GM19328 (cell line): Measurements from ENCODE around the gene HOXA4.

Experiments
- ATAC-seq: cut with Tn5 transposase; IDR thresholded peaks from one replicate; pipeline ENCODE4 v1.9.1; 2021; ENCODE audit warnings: mild to moderate bottlenecking, moderate library complexity; ENCODE audit not compliant: unreplicated experiment

Gene HOXA4

DNA sequence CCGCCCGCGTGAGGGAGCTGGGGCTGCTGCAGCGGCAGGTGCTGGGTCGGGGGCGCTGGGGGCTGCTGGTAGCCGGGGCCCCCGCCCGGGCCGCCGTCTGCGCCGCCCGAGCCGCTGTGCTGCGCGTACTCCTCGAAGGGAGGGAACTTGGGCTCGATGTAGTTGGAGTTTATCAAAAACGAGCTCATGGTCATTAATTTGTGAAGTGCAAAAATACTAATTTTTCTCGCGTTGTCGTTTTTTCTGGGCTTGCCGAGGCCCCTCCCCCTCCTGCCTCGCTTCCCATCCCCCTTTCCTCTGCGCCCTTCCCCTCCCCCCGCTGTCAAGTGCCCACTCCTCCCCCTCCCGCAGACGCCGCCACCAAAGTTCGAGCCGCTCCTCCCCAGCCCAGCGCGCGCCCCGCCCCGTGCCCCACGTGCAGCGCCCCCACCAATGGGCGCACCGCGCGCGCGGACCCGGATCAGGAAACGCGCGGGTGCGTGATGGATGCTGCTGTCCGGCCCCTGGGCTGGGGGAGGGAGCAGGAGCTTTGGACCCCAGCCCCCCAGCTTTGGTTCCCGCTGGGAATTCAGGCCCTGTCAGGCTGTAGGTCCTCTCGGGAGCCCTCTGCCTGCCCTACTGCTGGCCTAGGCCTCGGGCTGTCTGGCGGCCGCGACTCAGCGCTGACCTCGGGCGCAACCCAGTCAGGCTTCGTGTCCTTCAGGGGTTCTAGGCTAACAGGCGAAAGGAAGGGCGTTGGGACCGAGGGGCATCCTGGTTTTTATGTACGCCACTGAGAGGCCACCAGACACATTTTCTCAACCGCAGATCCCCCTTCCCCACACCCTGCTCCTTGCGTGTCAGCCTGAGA, at the start of gene HOXA4:
Gene HOXA4 (minus strand): TSS at position 218 of the 850 bp plus-strand sequence. CDS start 24 bp downstream, at position 194.
- no peak for ATAC-seq

- no peak for ATAC-seq
Observed at GRCh38 chr7:27179503-27180430, 49.2 kb upstream of the HOXA4 start.

DNA sequence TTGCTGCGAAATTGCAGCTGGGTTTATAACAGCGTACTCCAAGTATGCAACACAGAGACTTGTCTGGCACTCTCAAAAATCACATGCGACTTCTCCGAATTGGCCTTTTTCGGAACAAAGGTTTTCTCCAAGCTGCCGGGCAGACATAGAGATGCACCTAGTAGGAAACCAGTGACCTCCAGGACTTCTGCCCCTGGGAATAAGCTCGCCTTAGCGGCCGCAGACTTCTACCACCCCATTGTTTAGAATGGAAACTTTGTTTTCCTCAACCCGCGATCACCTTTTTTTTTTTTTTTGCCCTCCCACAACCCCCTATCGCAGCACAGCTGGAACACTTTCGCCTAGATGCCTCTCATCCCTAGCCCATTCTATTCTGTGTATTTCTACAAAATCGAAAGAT, 48.5 kb upstream of the HOXA4 start:
- ATAC-seq, result no peak

DNA sequence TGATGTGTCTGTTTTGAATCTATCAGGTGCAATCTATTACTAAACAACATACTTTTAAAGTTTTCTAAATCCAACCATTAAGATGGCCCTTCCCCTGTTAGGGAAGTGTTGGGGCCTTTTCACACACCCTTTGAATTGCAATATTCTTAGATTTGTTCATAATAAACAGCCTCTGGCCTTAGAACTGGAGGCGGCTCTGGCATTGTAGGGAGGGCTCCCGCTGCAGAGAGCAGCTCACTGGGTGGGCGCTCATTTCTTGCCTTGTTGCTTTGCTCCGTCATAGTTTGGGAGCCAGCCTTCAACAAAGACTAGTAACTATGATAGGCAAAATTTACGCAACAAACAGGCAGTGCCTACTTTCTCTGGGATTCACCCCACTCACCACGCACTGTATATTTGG, 47.8 kb upstream of the HOXA4 start:
- no peak for ATAC-seq

GRCh38 chr7:27177795-27178320, 47.3 kb upstream of the HOXA4 start:
- ATAC-seq, result no peak

GRCh38 chr7:27176962-27177794, 46.6 kb upstream of the HOXA4 start:
- ATAC-seq, result no peak

GRCh38 chr7:27176524-27176845, 45.9 kb upstream of the HOXA4 start:
- ATAC-seq, result no peak

GRCh38 chr7:27175626-27176523, 45.3 kb upstream of the HOXA4 start:
- ATAC-seq, result no peak

DNA sequence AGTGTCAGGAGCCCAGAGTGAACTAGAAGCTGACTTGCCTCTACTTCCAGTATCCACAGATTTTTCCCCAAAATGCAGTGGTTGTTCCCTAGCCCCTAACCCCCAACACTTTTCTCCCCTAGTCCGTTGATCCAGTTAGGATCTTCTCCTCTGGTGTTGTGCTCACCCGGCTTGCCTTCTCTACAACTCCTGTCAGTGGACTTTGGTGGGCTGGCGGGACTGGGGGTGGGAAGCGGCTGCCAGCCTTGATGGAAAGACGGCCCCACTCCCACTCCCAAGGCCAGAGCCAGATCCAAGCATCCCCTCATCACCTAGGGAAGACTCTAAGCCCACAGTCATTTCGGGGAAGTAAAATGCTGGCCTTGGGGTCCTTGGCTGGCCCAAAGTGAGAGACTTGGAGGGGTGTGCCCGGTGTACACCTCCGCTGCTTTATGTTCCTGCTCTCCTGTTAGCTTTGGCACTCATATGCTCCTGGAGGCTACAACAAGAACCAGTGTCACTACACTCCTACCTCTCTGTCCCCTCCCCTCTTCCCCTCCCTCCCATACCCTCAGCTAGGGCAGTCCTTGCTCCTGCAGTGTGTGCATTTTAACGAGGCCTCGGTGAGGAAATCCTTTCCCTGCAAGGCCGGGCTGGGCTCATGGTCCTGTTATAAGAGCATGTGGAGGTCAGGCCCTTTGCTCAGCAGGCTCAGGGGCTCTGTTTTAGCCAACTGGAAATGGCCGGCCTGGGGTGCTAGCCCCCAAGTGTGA, 44.5 kb upstream of the HOXA4 start:
- ATAC-seq, result no peak

DNA sequence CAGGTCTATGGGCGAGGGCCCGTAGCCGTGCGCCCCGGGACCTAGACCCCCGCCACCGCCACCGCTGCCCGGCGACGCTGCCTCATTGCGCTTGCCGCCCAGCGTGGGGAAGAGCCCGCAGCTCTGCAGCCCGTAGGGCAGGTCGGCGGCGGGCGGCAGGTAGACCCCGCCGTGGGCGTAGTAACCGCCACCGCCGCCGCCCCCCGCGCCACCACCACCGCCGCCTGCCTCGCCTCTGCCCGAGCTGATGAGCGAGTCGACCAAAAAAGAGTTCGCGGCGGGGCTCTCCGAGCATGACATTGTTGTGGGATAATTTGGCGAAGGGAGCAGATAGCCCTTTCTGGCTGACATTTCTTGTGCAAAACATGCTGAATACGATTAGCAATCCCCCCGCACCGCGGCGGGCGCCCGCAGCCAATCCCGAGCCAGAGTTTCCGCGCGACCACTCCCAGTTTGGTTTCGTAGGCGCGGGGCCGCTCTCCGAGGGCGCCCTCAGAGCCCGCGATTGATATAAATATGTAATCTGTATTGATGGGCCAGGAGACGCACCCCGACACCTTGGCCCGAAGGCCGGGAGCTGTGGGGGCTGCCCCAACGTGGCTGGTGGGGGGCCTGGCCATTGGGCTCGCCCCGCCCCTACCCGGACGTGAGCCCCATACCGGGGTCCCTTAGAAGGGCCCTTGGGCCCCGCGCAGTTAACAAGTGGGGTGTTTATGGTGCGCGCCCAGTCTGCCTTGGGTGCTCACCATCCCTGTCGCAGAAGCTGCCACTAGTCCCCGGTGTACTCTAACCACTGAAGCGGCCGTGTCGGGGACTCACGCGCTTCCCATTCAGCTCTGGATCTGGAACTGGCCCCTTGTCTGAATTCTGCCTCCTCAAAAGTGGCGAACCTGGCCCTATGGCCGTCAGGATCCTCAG, 43.7 kb upstream of the HOXA4 start, which contains the start of gene HOXA10:
Gene HOXA10 (minus strand): TSS at position 365 of the 918 bp plus-strand sequence. CDS start 14 bp downstream, at position 351.
- ATAC-seq, result no peak

GRCh38 chr7:27173511-27173955, 43.0 kb upstream of the HOXA4 start:
- no peak for ATAC-seq

GRCh38 chr7:27172823-27173510, 42.4 kb upstream of the HOXA4 start:
- ATAC-seq, result no peak

DNA sequence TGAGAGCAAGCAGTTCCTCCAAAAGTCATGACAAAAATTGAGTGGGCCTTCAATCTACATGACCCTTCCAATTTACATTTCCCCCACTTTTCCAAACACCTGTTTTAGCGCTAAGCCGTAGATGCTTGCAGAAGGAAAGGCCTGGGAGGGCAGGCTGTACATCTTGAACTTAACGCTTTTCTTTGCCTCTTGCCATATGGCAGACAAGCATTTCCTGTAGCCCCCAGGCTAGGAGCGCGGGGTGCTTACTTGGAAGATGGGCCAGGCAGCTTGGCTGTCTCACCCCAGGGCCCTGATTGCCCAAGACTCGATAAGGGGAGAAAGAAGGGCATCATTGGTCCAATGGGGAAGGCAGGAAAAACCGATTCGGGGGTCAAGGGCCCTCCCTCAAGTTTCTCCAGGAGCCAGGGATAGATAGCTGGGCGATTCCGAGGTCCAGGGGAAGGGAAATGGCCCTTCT, 41.8 kb upstream of the HOXA4 start:
- ATAC-seq, result no peak

DNA sequence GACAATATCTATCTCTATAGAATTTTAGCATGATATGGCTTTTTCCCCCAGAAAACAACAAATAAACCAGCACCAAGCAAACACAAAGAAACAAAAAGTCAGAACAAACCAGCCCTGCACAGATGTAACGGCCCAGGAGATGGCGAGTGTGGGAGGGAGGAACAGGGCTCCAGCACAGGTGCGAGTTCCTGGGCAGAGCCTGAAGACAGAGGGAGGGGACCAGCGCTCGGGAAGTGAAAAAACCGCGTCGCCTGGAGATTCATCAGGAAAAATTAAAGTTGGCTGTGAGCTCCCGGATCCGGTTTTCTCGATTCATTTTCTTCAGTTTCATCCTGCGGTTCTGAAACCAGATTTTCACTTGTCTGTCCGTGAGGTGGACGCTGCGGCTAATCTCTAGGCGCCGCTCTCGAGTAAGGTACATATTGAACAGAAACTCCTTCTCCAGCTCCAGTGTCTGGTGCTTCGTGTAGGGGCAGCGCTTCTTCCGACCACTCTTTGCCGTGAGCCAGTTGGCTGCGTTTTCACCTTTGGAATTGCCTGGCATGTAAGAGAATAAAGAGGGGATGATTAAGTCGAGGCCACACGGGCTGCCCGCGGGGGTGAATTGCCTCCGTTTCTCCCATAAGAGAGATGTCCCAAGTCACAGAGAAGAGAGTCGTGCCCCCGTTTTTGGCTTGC, 41.2 kb upstream of the HOXA4 start:
- no peak for ATAC-seq

DNA sequence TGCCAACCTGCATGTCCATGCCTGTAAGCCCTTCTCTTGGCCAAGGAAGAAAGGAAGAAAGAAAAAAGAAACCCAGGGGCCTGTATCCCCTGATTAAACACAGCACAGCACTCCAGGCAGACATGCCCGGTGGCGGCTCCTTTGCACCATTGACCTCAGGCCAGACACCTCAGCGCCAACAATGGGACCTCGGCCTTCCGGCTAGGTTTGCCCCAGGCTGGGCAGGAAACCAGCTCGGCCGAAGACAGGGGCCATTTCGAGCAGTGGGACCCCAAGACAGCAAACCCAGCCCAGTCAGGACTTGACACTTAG, 40.7 kb upstream of the HOXA4 start:
- no peak for ATAC-seq

- ATAC-seq, result no peak
Observed at GRCh38 chr7:27170426-27171324, 40.1 kb upstream of the HOXA4 start.
